SK-N-SH treated with all-trans-retinoic acid at 6 μM for 48 hours (cell line): ENCODE measurements around the gene COX20.

ENCODE experiments used
- ARNTL ChIP-seq: fragments of 450-650 bp; formaldehyde crosslinking; IDR thresholded peaks from 2 replicates; pipeline ENCODE4 v1.5.0; 2020; ENCODE audit warnings: low read depth, mild to moderate bottlenecking, moderate library complexity, borderline replicate concordance
- CREB5 ChIP-seq: fragments of 250-450 bp; sonication (Bioruptor Pico); IDR thresholded peaks from 2 replicates; pipeline ENCODE4 v1.5.1; 2020; ENCODE audit warnings: low read depth, mild to moderate bottlenecking, moderate library complexity
- CSRNP3 ChIP-seq: fragments of 250-450 bp; sonication (Bioruptor Pico); IDR thresholded peaks from 2 replicates; pipeline ENCODE4 v1.5.1; 2021; ENCODE audit warnings: mild to moderate bottlenecking, moderate library complexity
- GLIS3 ChIP-seq: fragments of 250-450 bp; sonication (Bioruptor Pico); IDR thresholded peaks from 2 replicates; pipeline ENCODE4 v1.5.0; 2020; ENCODE audit warnings: mild to moderate bottlenecking, moderate library complexity
- ISL1 ChIP-seq: fragments of 250-450 bp; sonication (Bioruptor Pico); IDR thresholded peaks from 2 replicates; pipeline ENCODE4 v2.1.2; 2022; ENCODE audit warnings: mild to moderate bottlenecking, moderate library complexity
- OSR1 ChIP-seq: fragments of 250-450 bp; sonication (Bioruptor Pico); IDR thresholded peaks from 2 replicates; pipeline ENCODE4 v1.8.0; 2022; ENCODE audit warnings: moderate library complexity, mild to moderate bottlenecking, inconsistent platforms
- PATZ1 ChIP-seq: fragments of 250-450 bp; sonication (Bioruptor Pico); IDR thresholded peaks from 2 replicates; pipeline ENCODE4 v1.8.0; 2020; ENCODE audit warnings: mild to moderate bottlenecking, moderate library complexity, borderline replicate concordance
- POU6F1 ChIP-seq: fragments of 250-450 bp; sonication (Bioruptor Pico); IDR thresholded peaks from 2 replicates; pipeline ENCODE4 v1.8.0; 2021; ENCODE audit warnings: low read depth, mild to moderate bottlenecking, moderate library complexity, borderline replicate concordance
- TSHZ2 ChIP-seq: fragments of 250-450 bp; sonication (Bioruptor Pico); IDR thresholded peaks from 2 replicates; pipeline ENCODE4 v1.5.0; 2020; ENCODE audit warnings: mild to moderate bottlenecking, moderate library complexity
- ZFP3 ChIP-seq: fragments of 250-450 bp; sonication (Bioruptor Pico); IDR thresholded peaks from 2 replicates; pipeline ENCODE4 v1.5.0; 2020; ENCODE audit warnings: mild to moderate bottlenecking, moderate library complexity
- ZFP30 ChIP-seq: fragments of 450-650 bp; formaldehyde crosslinking; IDR thresholded peaks from 2 replicates; pipeline ENCODE4 v1.5.0; 2022; ENCODE audit warnings: mild to moderate bottlenecking, moderate library complexity
- ZNF565 ChIP-seq: fragments of 450-650 bp; formaldehyde crosslinking; conservative IDR thresholded peaks from 2 replicates; pipeline ENCODE4 v1.5.0; 2020; ENCODE audit warnings: low read depth, mild to moderate bottlenecking, moderate library complexity

- TF ChIP-seq PATZ1 (CRISPR knock-in tag) = no peak
- TF ChIP-seq GLIS3 (CRISPR knock-in tag) = no peak
- TF ChIP-seq POU6F1 = no peak
- no peak for TF ChIP-seq ZFP3
- TF ChIP-seq CREB5 (CRISPR knock-in tag) = no peak
- TF ChIP-seq ZFP30 (CRISPR knock-in tag) = no peak
- TF ChIP-seq TSHZ2 (CRISPR knock-in tag) = no peak
- no peak for TF ChIP-seq OSR1 (CRISPR knock-in tag)
- TF ChIP-seq ARNTL (CRISPR knock-in tag) = no peak
- TF ChIP-seq ISL1 (CRISPR knock-in tag) = no peak
- TF ChIP-seq ZNF565 = no peak
- no peak for TF ChIP-seq CSRNP3 (CRISPR knock-in tag)
Measured at GRCh38 chr1:244789276-244789580, 46.2 kb upstream of the COX20 start.
